ENCODE data around the gene MMP11. TPM values are rescaled to one million over a fixed set of nuclear protein-coding genes. Genes with fewer than 3 reads are reported as not detected.

Gene MMP11
- total and polyA plus RNA-seq, 2 of the 13 experiments (the other 11 are each of a cell fraction or from before 2014, with no cell fraction given) = 8.9 to 28.6 TPM

GRCh38 chr22:23769321-23769965 is 3.2 kb upstream of the MMP11 start (continued):
- TF ChIP-seq FOXA3 (CRISPR knock-in tag; IDR thresholded peaks at IDR 0.05) (no peak), NCOA2 (CRISPR knock-in tag; IDR thresholded peaks at IDR 0.05) (no peak), ZNF441 (CRISPR knock-in tag; IDR thresholded peaks at IDR 0.05; ENCODE audit: borderline replicate concordance) (no peak; the same call in 1 of the 2 replicates), ZFX (CRISPR knock-in tag; IDR thresholded peaks at IDR 0.05; ENCODE audit: low read depth) (peak; percentile 33; the same call in 1 of the 2 replicates), TBL1XR1 (IDR thresholded peaks at IDR 0.05; ENCODE audit: borderline replicate concordance, low read length, partially characterized antibody) (no peak), SP1 (IDR thresholded peaks at IDR 0.05) (no peak), SP1 (CRISPR knock-in tag; IDR thresholded peaks at IDR 0.05) (no peak), SMYD3 (CRISPR knock-in tag; IDR thresholded peaks at IDR 0.05) (no peak), NRL (CRISPR knock-in tag; IDR thresholded peaks at IDR 0.05; ENCODE audit: borderline replicate concordance) (0 out of 2 replicates have a peak, but pooled peaks have one; percentile 25), ARID4A (CRISPR knock-in tag; IDR thresholded peaks at IDR 0.05; ENCODE audit: borderline replicate concordance) (0 out of 2 replicates have a peak, but pooled peaks have one; percentile 22), FOXC1 (CRISPR knock-in tag; IDR thresholded peaks at IDR 0.05; ENCODE audit: borderline replicate concordance) (no peak), ZNF891 (CRISPR knock-in tag; IDR thresholded peaks at IDR 0.05) (no peak), TSC22D2 (CRISPR knock-in tag; IDR thresholded peaks at IDR 0.05; ENCODE audit: borderline replicate concordance) (no peak), MXD4 (CRISPR knock-in tag; IDR thresholded peaks at IDR 0.05) (no peak), ZNF10 (CRISPR knock-in tag; IDR thresholded peaks at IDR 0.05; ENCODE audit: borderline replicate concordance, low read depth) (no peak), PAWR (CRISPR knock-in tag; IDR thresholded peaks at IDR 0.05; ENCODE audit: borderline replicate concordance) (no peak), MTF1 (CRISPR knock-in tag; IDR thresholded peaks at IDR 0.05) (no peak), TFAP4 (IDR thresholded peaks at IDR 0.05; ENCODE audit: borderline replicate concordance, low read depth) (peak; percentile 59; the same call in 1 of the 2 replicates), ZNF234 (CRISPR knock-in tag; conservative IDR thresholded peaks at IDR 0.05) (no peak), RAD51 (IDR thresholded peaks at IDR 0.05; ENCODE audit: borderline replicate concordance) (no peak), ATF3 (CRISPR knock-in tag; IDR thresholded peaks at IDR 0.05) (no peak), ZNF660 (CRISPR knock-in tag; IDR thresholded peaks at IDR 0.05; ENCODE audit: borderline replicate concordance, low read depth) (no peak), NR2F6 (IDR thresholded peaks at IDR 0.05) (no peak), NR2F6 (CRISPR knock-in tag; IDR thresholded peaks at IDR 0.05) (peak; percentile 21; the same call in 1 of the 2 replicates), ONECUT2 (CRISPR knock-in tag; IDR thresholded peaks at IDR 0.05) (no peak)
- TF ChIP-seq, protein P1, sequence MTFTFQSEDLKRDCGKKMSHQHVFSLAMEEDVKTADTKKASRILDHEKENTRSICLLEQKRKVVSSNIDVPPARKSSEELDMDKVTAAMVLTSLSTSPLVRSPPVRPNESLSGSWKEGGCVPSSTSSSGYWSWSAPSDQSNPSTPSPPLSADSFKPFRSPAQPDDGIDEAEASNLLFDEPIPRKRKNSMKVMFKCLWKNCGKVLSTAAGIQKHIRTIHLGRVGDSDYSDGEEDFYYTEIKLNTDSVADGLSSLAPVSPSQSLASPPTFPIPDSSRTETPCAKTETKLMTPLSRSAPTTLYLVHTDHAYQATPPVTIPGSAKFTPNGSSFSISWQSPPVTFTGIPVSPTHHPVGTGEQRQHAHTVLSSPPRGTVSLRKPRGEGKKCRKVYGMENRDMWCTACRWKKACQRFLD (CRISPR knock-in tag; IDR thresholded peaks at IDR 0.05; ENCODE audit: borderline replicate concordance) = no peak
